A549 treated with CpdA at 1 μM for 4 hours (cell line): ENCODE data around the gene HAPSTR1. TPM values are rescaled to one million over a fixed set of nuclear protein-coding genes. Genes with fewer than 3 reads are reported as not detected.

Source experiments
- total RNA-seq: library from RNA; stranded (reverse); fragments of 200-300 nt; extraction: Qiagen RNA extraction; gene quantifications from 5 replicates; pipeline ENCODE4 v1.2.3, GENCODE V29; 2022; ENCODE audit warnings: low read depth

HAPSTR1 gene, protein sequence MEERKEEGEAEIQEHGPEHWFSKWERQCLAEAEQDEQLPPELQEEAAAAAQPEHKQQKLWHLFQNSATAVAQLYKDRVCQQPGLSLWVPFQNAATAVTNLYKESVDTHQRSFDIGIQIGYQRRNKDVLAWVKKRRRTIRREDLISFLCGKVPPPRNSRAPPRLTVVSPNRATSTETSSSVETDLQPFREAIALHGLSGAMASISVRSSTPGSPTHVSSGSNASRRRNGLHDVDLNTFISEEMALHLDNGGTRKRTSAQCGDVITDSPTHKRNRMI
- total RNA-seq: 25.3 to 28.7 TPM (median 26.8 TPM) in 5 replicates

DNA sequence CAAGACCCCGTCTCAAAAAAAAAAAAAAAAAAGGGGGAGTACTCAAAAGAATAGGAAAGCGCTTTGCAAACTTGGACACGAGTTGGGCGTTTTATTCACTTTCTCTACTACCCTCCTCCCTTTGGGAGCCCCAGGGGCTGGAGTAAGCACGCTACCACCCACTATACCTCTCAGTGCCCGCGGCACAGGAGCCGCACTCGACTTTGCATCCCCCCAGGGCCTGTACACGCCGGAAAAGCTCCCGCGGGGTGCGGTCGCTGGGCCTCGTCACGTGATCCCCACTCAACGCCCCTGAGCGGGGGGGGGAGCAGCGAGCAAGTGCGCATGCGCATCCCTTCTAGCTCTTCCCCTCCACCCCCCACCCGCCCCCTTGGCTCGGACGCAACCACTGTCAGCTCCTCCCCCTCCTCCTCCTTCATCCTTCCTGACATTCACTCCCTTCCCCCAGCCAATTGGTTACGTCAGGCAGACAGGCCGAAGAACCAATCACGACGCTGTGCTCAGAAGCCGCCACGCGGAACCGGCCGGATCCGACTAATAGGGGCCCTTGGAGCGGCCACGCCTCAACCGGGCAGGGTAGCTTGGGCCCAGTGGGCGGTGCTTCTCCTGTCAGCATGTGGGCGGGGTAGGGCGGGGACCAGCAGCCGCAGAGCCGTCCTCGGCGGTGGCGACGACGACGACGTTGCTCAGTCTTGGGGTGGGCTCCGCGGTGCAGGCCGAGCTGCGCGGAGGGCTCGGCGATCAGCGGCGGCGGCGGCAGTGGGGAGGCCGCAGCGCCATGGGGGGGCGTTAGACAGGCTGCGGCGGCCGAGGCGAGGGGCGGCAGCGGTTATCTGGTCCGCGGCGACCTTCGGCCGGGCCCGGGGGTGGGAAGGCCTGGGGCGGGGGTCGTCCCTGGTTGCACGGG lies at the start of gene HAPSTR1:
Gene HAPSTR1, plus strand, starts transcription at position 685 of the 907 bp plus-strand sequence. CDS start 401 bp downstream, outside the sequence.

Other genes with a start within 250 kb of the HAPSTR1 start
- gene CARHSP1, start 222.6 kb upstream of the HAPSTR1 start, total RNA-seq: 120 to 146 TPM (median 136 TPM) in 5 replicates
- not detected in 5 replicates for gene LITAFD, start 209.3 kb upstream of the HAPSTR1 start, total RNA-seq
- gene USP7, start 127.7 kb upstream of the HAPSTR1 start, total RNA-seq: 77.5 to 89.4 TPM (median 82.4 TPM) in 5 replicates